ENCODE data around the gene COL24A1.

Gene COL24A1

GRCh38 chr1:86151427-86151826 is 5.1 kb downstream of the COL24A1 start:
- TF ChIP-seq CTCF (IDR thresholded peaks at IDR 0.05; ENCODE audit: low read depth, low read length) = no peak
- no peak overlapping the region for H3K4me3 ChIP-seq (ENCODE audit: low read depth, low read length)
- no peaks in the 10 kb centered on the region for H3K36me3 ChIP-seq
- no peaks in the 10 kb centered on the region for H3K9me3 ChIP-seq (ENCODE audit: severe bottlenecking)
- no peak overlapping the region for H3K27ac ChIP-seq
- no peak for DNase-seq
- no peaks in the 10 kb centered on the region for H3K27me3 ChIP-seq (ENCODE audit: insufficient read depth, low read depth, severe bottlenecking)

- no peaks in the 10 kb centered on the region for H3K9me3 ChIP-seq (ENCODE audit: severe bottlenecking)
- TF ChIP-seq CTCF (IDR thresholded peaks at IDR 0.05; ENCODE audit: low read depth, low read length) = no peak
- no peaks in the 10 kb centered on the region for H3K27me3 ChIP-seq (ENCODE audit: insufficient read depth, low read depth, severe bottlenecking)
- DNase-seq = no peak
- no peaks in the 10 kb centered on the region for H3K36me3 ChIP-seq
- H3K4me3 ChIP-seq (ENCODE audit: low read depth, low read length) = no peak overlapping the region
- no peak overlapping the region for H3K27ac ChIP-seq
Observed at GRCh38 chr1:86150553-86151055, 6.0 kb downstream of the COL24A1 start.

GRCh38 chr1:86149591-86149990 is 7.0 kb downstream of the COL24A1 start:
- Histone ChIP-seq H3K27me3 (ENCODE audit: insufficient read depth, low read depth, severe bottlenecking) (no peaks in the 10 kb centered on the region), H3K4me3 (ENCODE audit: low read depth, low read length) (no peak overlapping the region), H3K9me3 (ENCODE audit: severe bottlenecking) (no peaks in the 10 kb centered on the region), H3K36me3 (no peaks in the 10 kb centered on the region), H3K27ac (no peak overlapping the region)
- TF ChIP-seq CTCF (IDR thresholded peaks at IDR 0.05; ENCODE audit: low read depth, low read length) = no peak
- no peak for DNase-seq

GRCh38 chr1:86147755-86148154 is 8.8 kb downstream of the COL24A1 start:
- no peak overlapping the region for H3K4me3 ChIP-seq (ENCODE audit: low read depth, low read length)
- no peaks in the 10 kb centered on the region for H3K9me3 ChIP-seq (ENCODE audit: severe bottlenecking)
- no peak for TF ChIP-seq CTCF (IDR thresholded peaks at IDR 0.05; ENCODE audit: low read depth, low read length)
- H3K36me3 ChIP-seq = no peaks in the 10 kb centered on the region
- H3K27ac ChIP-seq = no peak overlapping the region
- DNase-seq = no peak
- H3K27me3 ChIP-seq (ENCODE audit: insufficient read depth, low read depth, severe bottlenecking) = no peaks in the 10 kb centered on the region

- TF ChIP-seq CTCF (IDR thresholded peaks at IDR 0.05; ENCODE audit: low read depth, low read length) = no peak
- Histone ChIP-seq H3K36me3 (no peaks in the 10 kb centered on the region), H3K27ac (no peak overlapping the region), H3K9me3 (ENCODE audit: severe bottlenecking) (no peaks in the 10 kb centered on the region), H3K4me3 (ENCODE audit: low read depth, low read length) (no peak overlapping the region), H3K27me3 (ENCODE audit: insufficient read depth, low read depth, severe bottlenecking) (no peaks in the 10 kb centered on the region)
- no peak for DNase-seq
Observed at GRCh38 chr1:86146566-86146965, 10.0 kb downstream of the COL24A1 start.

- TF ChIP-seq CTCF (IDR thresholded peaks at IDR 0.05; ENCODE audit: low read depth, low read length) = no peak
- no peak for DNase-seq
- Histone ChIP-seq H3K36me3 (no peaks in the 10 kb centered on the region), H3K27me3 (ENCODE audit: insufficient read depth, low read depth, severe bottlenecking) (no peaks in the 10 kb centered on the region), H3K27ac (no peak overlapping the region), H3K9me3 (ENCODE audit: severe bottlenecking) (no peaks in the 10 kb centered on the region), H3K4me3 (ENCODE audit: low read depth, low read length) (no peak overlapping the region)
Observed at GRCh38 chr1:86140281-86140880, 16.2 kb downstream of the COL24A1 start.

All from WERI-Rb-1 (cell line).